Lower leg skin (tissue), 4 donors: ENCODE results near the gene MEIOB. TPM values are rescaled to one million over a fixed set of nuclear protein-coding genes. Genes with fewer than 3 reads are reported as not detected.

ENCODE experiments used
- DNase-seq, 2 donors: peaks; one replicate each; pipeline ENCODE4 v3.0.0-alpha.2; 2019; ENCODE audit warnings: low spot score in 2 of 2
- H3K4me3 ChIP-seq: fragments of 200-600 bp; sonication (generic); 2 replicates; pipeline ENCODE4 v1.5.1; 2017; ENCODE audit warnings: mild to moderate bottlenecking, low read depth; ENCODE audit not compliant: poor library complexity, severe bottlenecking
- POLR2A ChIP-seq, 2 donors: fragments of 450-650 bp; IDR thresholded peaks; one replicate each; pipeline ENCODE4 v1.6.1; 2016 to 2017; ENCODE audit warnings: antibody characterized with exemption in 2 of 2, mild to moderate bottlenecking in 1 of 2, moderate library complexity in 1 of 2
- WGBS, 2 donors: methylation state at CpG; one replicate each; pipeline ENCODE4 v1.1.5; 2018; 5-methylcytosine and 5-hydroxymethylcytosine counted together
- intact Hi-C: fragments of 100-400 bp; cut with DNase I; formaldehyde crosslinking; loops from one replicate; pipeline ENCODE4 v1.15.0; 2023; ENCODE audit warnings: low total_unique reads
- total RNA-seq, 4 donors: library from RNA; depleted of rRNA; stranded (reverse); fragments of >200 nt; gene quantifications; one replicate each; pipeline ENCODE4 v1.1.0, GENCODE V29; 2016
- TF ChIP-seq, protein P1 (sequence below), 3 donors: fragments of 450-650 bp; IDR thresholded peaks; one replicate each; pipeline ENCODE4 v1.5.1; 2016; ENCODE audit warnings: antibody characterized with exemption in 3 of 3, mild to moderate bottlenecking in 3 of 3, moderate library complexity in 2 of 3

MEIOB gene
- total RNA-seq, 4 donors from 2014 or later: 0.42 TPM; not detected in 3

DNA sequence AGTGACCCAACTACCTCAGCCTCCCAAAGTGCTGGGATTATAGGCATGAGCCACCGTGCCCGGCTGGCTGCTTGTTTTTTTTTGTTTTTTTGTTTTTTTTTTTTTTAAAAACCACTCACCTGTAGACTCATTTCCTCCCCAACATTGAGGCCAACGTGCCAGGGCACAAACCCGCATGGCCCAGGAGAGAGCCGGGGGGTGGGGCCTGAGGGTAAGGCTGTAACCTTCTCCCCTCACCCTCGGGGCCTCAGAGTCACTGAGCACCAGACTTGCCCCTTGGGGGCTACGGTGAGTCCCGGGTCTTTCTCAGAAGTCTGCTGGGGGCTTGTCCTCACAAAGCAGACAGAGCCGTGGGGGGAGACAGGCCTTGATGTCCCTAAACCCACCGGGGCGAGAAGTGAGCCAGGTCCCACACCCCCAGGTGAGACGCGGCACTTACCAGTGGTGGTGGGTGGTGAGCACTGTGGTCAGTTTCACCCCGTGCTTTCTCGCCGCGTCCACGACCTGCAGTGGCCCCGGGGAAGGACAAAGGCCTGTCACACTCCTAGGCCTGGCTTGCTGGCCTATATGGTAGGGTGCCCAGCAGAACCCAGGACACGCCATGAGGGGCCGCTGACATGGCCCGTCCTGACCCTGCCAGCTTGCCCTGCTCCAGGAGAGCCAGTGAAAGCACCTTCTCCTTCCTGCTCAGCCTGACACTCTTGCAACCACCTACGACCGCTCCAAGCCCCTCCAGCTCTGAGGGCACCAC is 49.9 kb downstream of the MEIOB start:
- no peak for DNase-seq
- TF ChIP-seq, protein P1, sequence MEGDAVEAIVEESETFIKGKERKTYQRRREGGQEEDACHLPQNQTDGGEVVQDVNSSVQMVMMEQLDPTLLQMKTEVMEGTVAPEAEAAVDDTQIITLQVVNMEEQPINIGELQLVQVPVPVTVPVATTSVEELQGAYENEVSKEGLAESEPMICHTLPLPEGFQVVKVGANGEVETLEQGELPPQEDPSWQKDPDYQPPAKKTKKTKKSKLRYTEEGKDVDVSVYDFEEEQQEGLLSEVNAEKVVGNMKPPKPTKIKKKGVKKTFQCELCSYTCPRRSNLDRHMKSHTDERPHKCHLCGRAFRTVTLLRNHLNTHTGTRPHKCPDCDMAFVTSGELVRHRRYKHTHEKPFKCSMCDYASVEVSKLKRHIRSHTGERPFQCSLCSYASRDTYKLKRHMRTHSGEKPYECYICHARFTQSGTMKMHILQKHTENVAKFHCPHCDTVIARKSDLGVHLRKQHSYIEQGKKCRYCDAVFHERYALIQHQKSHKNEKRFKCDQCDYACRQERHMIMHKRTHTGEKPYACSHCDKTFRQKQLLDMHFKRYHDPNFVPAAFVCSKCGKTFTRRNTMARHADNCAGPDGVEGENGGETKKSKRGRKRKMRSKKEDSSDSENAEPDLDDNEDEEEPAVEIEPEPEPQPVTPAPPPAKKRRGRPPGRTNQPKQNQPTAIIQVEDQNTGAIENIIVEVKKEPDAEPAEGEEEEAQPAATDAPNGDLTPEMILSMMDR (IDR thresholded peaks at IDR 0.05): no peak
- no peak for TF ChIP-seq POLR2A (IDR thresholded peaks at IDR 0.05)
- H3K4me3 ChIP-seq: no peak overlapping the region
- WGBS, 2 donors: 89 to 95% methylated on average over 10 to 24 of the region's 24 CpGs
- intact Hi-C loops: no loop called here

DNA sequence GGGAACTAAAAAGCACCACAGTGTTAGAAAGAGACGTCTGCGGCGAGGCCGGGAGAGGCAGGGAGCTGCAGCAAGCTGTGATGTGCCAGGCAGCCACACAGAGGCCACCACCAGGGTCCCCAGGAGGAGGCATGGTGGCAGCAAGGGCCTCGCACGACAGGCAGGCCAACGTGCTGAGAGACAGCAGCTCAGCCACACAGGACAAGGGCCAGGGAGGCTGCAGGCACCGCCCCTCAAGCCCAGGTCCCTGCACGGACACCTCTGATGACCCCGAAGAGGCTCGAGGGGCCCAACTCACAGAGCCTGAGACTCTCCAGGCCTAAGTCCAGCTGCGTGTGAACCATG is 51.0 kb downstream of the MEIOB start:
- TF ChIP-seq POLR2A (IDR thresholded peaks at IDR 0.05): no peak
- DNase-seq: no peak
- WGBS, 2 donors: 95 to 97% methylated on average over 11 to 12 of the region's 12 CpGs
- intact Hi-C loops: no loop called here
- no peak overlapping the region for H3K4me3 ChIP-seq

DNA sequence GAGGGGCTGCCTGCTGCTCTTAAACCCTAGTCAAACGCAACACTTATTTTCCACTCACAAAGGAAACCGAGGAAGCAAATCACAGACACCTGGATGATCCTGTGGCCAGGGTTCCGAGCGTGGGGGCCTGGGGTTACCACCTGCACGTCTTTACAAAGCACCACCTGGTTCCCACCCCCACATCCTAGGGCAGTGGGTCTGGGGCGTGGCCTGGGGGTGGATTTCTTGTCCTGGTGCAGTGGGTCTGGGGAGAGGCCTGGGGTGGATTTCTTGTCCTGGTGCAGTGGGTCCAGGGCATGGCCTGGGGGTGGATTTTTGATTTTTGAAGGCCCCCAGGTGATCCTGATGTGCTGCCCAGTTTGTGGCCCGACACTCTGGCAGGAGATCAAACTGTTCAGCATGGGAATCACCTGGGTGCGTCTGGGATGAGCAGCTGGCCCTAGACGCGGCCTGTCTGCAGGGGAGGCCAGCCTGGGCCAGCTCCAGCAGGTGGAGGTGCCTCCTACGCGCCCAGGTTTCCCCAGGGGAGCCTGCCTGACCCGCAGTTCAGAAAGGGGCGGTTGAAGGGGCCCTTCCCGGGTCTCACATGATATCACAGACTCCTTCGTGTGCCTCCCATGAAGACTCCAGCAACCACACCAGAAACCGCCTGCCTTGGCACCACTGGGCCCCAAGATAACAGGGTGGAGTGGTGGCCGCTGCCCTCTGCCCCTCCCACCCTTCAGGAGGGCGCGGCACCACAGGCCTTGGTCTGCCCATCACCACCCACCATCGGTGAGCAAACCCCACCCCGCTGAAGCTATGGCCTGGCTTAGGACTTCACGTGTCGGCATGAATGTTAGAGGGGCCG is 51.6 kb downstream of the MEIOB start:
- H3K4me3 ChIP-seq: no peak overlapping the region
- TF ChIP-seq, protein P1 (IDR thresholded peaks at IDR 0.05): no peak
- no peak for TF ChIP-seq POLR2A (IDR thresholded peaks at IDR 0.05)
- DNase-seq: no peak
- intact Hi-C loops: no loop called here
- WGBS, 2 donors: 84% methylated on average over 22 of the region's 25 CpGs

DNA sequence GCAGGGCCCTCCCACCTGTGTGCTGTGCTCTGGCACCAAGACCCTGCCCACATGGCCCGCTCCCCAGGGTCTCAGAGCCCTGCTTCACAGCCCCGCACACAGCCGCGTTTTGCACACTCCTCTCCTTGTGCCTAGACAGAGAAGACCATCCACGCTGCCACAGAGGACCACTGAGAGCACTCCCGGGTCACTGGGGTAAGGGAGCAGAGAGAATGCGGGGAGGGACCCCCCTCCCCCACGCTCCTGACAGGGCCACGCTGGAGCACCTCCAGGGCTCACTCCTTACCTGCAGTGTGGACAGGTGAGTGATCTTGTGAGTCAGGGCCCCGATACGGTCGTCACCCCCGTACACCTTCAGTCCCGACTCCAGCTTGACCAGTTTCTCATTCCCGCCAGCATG is 52.4 kb downstream of the MEIOB start:
- WGBS, 2 donors: 87 to 96% methylated on average over 15 of the region's 15 CpGs
- DNase-seq: no peak
- TF ChIP-seq, protein P1 (IDR thresholded peaks at IDR 0.05): no peak
- TF ChIP-seq POLR2A (IDR thresholded peaks at IDR 0.05): no peak
- no peak overlapping the region for H3K4me3 ChIP-seq
- intact Hi-C loops: no loop called here

DNA sequence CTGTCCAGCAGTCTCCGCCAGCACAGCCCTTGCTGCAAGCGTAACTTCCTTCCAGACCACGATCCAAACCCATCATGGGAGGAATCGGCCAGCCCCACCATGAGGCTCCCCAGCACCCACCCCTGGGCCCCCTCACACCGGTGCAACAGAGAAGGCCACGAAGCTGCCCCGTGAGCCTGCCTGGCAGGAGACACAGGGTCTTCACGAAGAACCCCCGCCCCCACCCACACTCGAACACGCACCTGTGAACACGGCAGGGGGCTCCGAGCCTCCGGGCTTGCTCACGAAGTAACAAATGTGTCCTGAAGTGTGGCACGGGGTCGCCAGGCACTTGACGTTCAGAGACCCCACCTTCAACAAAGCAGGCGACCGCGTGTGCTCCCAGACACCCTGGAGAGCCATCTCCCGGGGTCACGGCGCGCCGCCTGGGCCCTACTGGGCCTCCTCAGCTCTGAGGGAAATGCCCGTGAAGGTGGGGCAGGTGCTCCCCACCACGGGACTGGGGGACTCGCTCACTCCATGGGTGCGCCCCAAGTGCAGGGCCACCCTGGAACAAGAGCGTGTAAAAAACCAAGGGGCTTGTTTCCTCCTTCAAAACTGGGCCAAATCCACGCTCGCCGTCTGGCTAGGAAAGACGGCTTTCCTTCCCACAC is 53.0 kb downstream of the MEIOB start:
- WGBS, 2 donors: 92 to 96% methylated on average over 25 to 35 of the region's 35 CpGs
- TF ChIP-seq, protein P1 (IDR thresholded peaks at IDR 0.05): no peak
- no peak for TF ChIP-seq POLR2A (IDR thresholded peaks at IDR 0.05)
- DNase-seq: no peak
- no peak overlapping the region for H3K4me3 ChIP-seq
- intact Hi-C loops: no loop called here
